Subcutaneous adipose tissue (tissue), 4 donors: ENCODE results near the gene ADAMTS12. TPM values are rescaled to one million over a fixed set of nuclear protein-coding genes. Genes with fewer than 3 reads are reported as not detected.

Source experiments
- CTCF ChIP-seq: fragments of 450-650 bp; IDR thresholded peaks from one replicate; pipeline ENCODE4 v1.5.1; 2016; ENCODE audit warnings: low read depth, mild to moderate bottlenecking, control low read depth, antibody characterized with exemption, moderate library complexity
- total RNA-seq, 4 donors: library from RNA; depleted of rRNA; stranded (reverse); fragments of >200 nt; gene quantifications; one replicate each; pipeline ENCODE4 v1.1.0, GENCODE V29; 2016

The ADAMTS12 gene
- total RNA-seq, 4 donors from 2014 or later, result 13.8 to 49.4 (median 20.2) TPM

- TF ChIP-seq CTCF, result no peak
Observed at GRCh38 chr5:33772380-33772897, 119.4 kb downstream of the ADAMTS12 start.

GRCh38 chr5:33769968-33770367 is 121.8 kb downstream of the ADAMTS12 start:
- no peak for TF ChIP-seq CTCF

- TF ChIP-seq CTCF, result no peak
Observed at GRCh38 chr5:33769196-33769595, 122.6 kb downstream of the ADAMTS12 start.

GRCh38 chr5:33766023-33766422 is 125.8 kb downstream of the ADAMTS12 start:
- TF ChIP-seq CTCF, result no peak

- no peak for TF ChIP-seq CTCF
Observed at GRCh38 chr5:33764786-33765185, 127.0 kb downstream of the ADAMTS12 start.

- no peak for TF ChIP-seq CTCF
Observed at GRCh38 chr5:33763435-33763834, 128.4 kb downstream of the ADAMTS12 start.

GRCh38 chr5:33762859-33763258 is 128.9 kb downstream of the ADAMTS12 start:
- TF ChIP-seq CTCF, result no peak

GRCh38 chr5:33761139-33761538 is 130.7 kb downstream of the ADAMTS12 start:
- no peak for TF ChIP-seq CTCF
